GM12878 (cell line): ENCODE data around the gene COL16A1. TPM values are rescaled to one million over a fixed set of nuclear protein-coding genes. Genes with fewer than 3 reads are reported as not detected.

ENCODE experiments used
- CREM ChIP-seq: IDR thresholded peaks from 2 replicates; pipeline ENCODE4 v1.6.1; 2014; ENCODE audit warnings: antibody characterized with exemption, low read depth
- KLF5 ChIP-seq: fragments of 450-650 bp; IDR thresholded peaks from 2 replicates; pipeline ENCODE4 v1.6.1; 2014; ENCODE audit warnings: mild to moderate bottlenecking; ENCODE audit not compliant: partially characterized antibody
- LARP7 ChIP-seq: fragments of 450-650 bp; IDR thresholded peaks from 2 replicates; pipeline ENCODE4 v1.6.1; 2017; ENCODE audit warnings: mild to moderate bottlenecking
- NFYA ChIP-seq: IDR thresholded peaks from 2 replicates; pipeline ENCODE4 v1.6.1; 2011; ENCODE audit warnings: low read depth, mild to moderate bottlenecking, low read length, improper control_type of control experiment, borderline replicate concordance
- NR2C1 ChIP-seq: fragments of 450-650 bp; IDR thresholded peaks from 2 replicates; pipeline ENCODE4 v1.6.1; 2017; ENCODE audit warnings: antibody characterized with exemption, mild to moderate bottlenecking, moderate library complexity
- PML ChIP-seq: IDR thresholded peaks from 2 replicates; pipeline ENCODE4 v1.6.1; 2012; ENCODE audit warnings: low read length, inconsistent platforms
- RB1 ChIP-seq: fragments of 450-650 bp; formaldehyde crosslinking; IDR thresholded peaks from 2 replicates; pipeline ENCODE4 v1.6.1; 2017; ENCODE audit warnings: mild to moderate bottlenecking, borderline replicate concordance
- REST ChIP-seq: IDR thresholded peaks from 2 replicates; pipeline ENCODE4 v1.6.1; 2012; ENCODE audit warnings: mild to moderate bottlenecking, low read depth, low read length
- RFX5 ChIP-seq: IDR thresholded peaks from 2 replicates; pipeline ENCODE4 v1.6.1; 2011; ENCODE audit warnings: low read depth, low read length, improper control_type of control experiment
- SREBF2 ChIP-seq: IDR thresholded peaks from 2 replicates; pipeline ENCODE4 v1.6.1; 2012; ENCODE audit warnings: mild to moderate bottlenecking, low read length
- SRF ChIP-seq, 2 experiments: IDR thresholded peaks; 2 replicates each; pipeline ENCODE4 v1.6.1; 2011; ENCODE audit warnings: low read depth in 2 of 2, low read length in 2 of 2, mild to moderate bottlenecking in 1 of 2, moderate library complexity in 1 of 2
- TBL1XR1 ChIP-seq: IDR thresholded peaks from 2 replicates; pipeline ENCODE4 v1.6.1; 2012; ENCODE audit warnings: low read depth, low read length, improper control_type of control experiment
- ZBTB11 ChIP-seq: fragments of 450-650 bp; formaldehyde crosslinking; IDR thresholded peaks from 2 replicates; pipeline ENCODE4 v1.5.0; 2022; ENCODE audit warnings: mild to moderate bottlenecking, missing genetic modification characterization
- ZBTB40 ChIP-seq: fragments of 450-650 bp; IDR thresholded peaks from 2 replicates; pipeline ENCODE4 v1.6.1; 2016; ENCODE audit warnings: mild to moderate bottlenecking, moderate library complexity, borderline replicate concordance
- ZNF207 ChIP-seq: fragments of 450-650 bp; IDR thresholded peaks from 2 replicates; pipeline ENCODE4 v1.6.1; 2014; ENCODE audit warnings: antibody characterized with exemption, mild to moderate bottlenecking, borderline replicate concordance
- ZZZ3 ChIP-seq: IDR thresholded peaks from 2 replicates; pipeline ENCODE4 v1.6.1; 2011; ENCODE audit warnings: low read depth; ENCODE audit not compliant: control insufficient read depth, insufficient read length
- polyA plus RNA-seq, 11 experiments: library from polyadenylated mRNA; depleted of rRNA in 4 of 11; unstranded in 6 of 11; stranded (reverse) in 5 of 11; fragments of >200 nt; fragmentation: Nextera tagmentation in 4 of 11; fragmentation: Illumina TruSeq in 1 of 11; extraction: Ambion mirVana in 4 of 11; extraction: Trizol in 1 of 11; gene quantifications; 1 replicate in 1 of 11; 2 replicates in 10 of 11; pipeline versions ENCODE4 v1.2.1 to v1.2.3, GENCODE V29; 2011 to 2016; ENCODE audit warnings: inconsistent platforms in 2 of 11, missing spikeins in 2 of 11, low read depth in 1 of 11
- total RNA-seq, 4 experiments: library from RNA; depleted of rRNA in 3 of 4; stranded (reverse); fragments of >200 nt in 3 of 4; fragmentation: Illumina TruSeq in 1 of 4; extraction: Trizol in 1 of 4; gene quantifications; 2 replicates each; pipeline versions ENCODE4 v1.2.1 to v1.2.3, GENCODE V29; 2013 to 2021
- TF ChIP-seq, protein P1 (sequence below): IDR thresholded peaks from 2 replicates; pipeline ENCODE4 v1.6.1; 2011; ENCODE audit warnings: low read depth, mild to moderate bottlenecking, low read length, moderate library complexity, borderline replicate concordance; ENCODE audit errors: extremely low read depth

The COL16A1 gene
- total and polyA plus RNA-seq, 10 of the 15 experiments (the other 5 are each of a cell fraction or from before 2014, with no cell fraction given), result 0.02 to 3.7 (median 0.59) TPM

GRCh38 chr1:31643976-31644559 is 59.7 kb downstream of the COL16A1 start (continued):
- TF ChIP-seq REST, result peak; percentile 9; the same call in 1 of the 2 replicates
- TF ChIP-seq NR2C1, result no peak
- TF ChIP-seq ZBTB11 (CRISPR knock-in tag), result no peak
- TF ChIP-seq PML, result no peak; the same call in 1 of the 2 replicates
- no peak for TF ChIP-seq RFX5
- TF ChIP-seq, protein P1, sequence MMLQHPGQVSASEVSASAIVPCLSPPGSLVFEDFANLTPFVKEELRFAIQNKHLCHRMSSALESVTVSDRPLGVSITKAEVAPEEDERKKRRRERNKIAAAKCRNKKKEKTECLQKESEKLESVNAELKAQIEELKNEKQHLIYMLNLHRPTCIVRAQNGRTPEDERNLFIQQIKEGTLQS, result no peak
- TF ChIP-seq KLF5, result no peak
- TF ChIP-seq ZBTB40, result no peak
- TF ChIP-seq ZNF207, result 0 out of 2 replicates have a peak, but pooled peaks have one; percentile 79
- 0 out of 2 replicates have a peak, but pooled peaks have one; percentile 6 for TF ChIP-seq TBL1XR1
- no peak for TF ChIP-seq LARP7
- TF ChIP-seq SREBF2, result no peak
- no peak for TF ChIP-seq NFYA
- TF ChIP-seq ZZZ3, result no peak
- no peak for TF ChIP-seq RB1
- TF ChIP-seq SRF (IDR thresholded peaks at IDR 0.05; ENCODE audit: low read depth in 2 of 2, low read length in 2 of 2), result no peak
- no peak for TF ChIP-seq CREM
